Measurements from ENCODE around the gene NPR1. TPM values are rescaled to one million over a fixed set of nuclear protein-coding genes. Genes with fewer than 3 reads are reported as not detected.

Gene NPR1
- polyA plus RNA-seq, 1 donor, result 4.7 TPM

DNA sequence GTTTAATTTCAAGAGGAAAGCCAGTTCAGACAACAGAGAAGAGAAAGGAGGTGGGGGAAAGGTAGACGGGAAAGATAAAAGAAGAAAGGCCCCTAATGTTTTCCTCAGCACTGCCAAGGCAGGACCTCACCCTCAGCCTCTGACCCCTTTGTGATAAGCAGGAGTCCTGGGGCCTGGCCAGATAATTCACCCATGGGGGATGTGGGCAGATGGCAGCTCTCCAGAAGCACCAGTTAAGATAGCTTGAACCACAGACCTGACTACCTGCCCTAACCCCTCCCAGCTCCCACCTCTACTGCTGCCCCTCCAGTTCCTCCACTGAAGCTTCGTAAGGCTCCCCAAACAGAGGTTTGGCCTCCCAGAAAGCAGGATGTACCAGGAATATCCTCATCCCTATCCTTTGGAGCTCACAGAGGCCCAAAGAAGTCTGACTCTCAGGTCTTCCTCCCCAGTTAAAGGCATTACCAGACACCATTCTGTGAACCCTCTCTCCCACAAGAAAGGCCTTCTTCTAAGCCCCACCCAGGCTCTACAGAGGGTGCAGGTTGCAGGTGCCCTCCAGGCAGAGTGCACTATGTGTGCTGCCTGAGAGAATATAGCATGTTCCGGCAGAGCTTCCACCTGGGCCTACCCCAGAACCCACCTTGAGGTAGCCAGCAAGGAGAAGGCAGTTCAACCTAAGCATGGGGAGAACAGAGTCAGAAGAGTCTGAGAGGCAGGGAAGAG lies 29.2 kb upstream of the NPR1 start:
- no CpG with 5 or more reads among the region's 3 CpGs for WGBS (ENCODE audit: insufficient coverage, low lambda C conversion rate)
- peaks cover 17% of the 10 kb centered on the region for H3K4me1 ChIP-seq (ENCODE audit: control insufficient read depth, insufficient read depth, low read length)
- no peak for DNase-seq

DNA sequence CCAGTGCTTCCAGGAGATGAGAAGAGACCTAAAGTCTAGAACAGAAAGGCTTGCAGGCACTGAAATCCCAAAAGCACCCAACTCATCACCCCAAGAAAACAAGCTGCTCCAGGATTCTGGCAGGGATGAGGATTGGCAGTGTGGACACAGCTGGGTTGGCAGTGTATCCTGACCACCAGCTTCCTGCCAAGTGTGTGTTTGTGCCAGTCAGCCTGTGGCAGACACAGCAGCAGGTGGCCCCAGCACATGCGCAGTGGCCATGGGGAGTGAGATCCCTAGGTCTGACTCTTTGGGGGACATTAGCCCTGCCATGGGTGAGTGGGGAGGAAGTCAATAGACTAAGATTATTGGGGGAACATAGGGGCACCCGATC lies 28.6 kb upstream of the NPR1 start:
- H3K9me3 ChIP-seq (ENCODE audit: control insufficient read depth, low read depth, low read length), result no peaks in the 10 kb centered on the region
- H3K4me1 ChIP-seq (ENCODE audit: control insufficient read depth, insufficient read depth, low read length), result peaks cover 16% of the 10 kb centered on the region
- no CpG with 5 or more reads among the region's 2 CpGs for WGBS (ENCODE audit: insufficient coverage, low lambda C conversion rate)
- H3K36me3 ChIP-seq (ENCODE audit: control insufficient read depth, insufficient read depth, low read length), result peaks cover 25% of the 10 kb centered on the region
- no peak overlapping the region for H3K4me3 ChIP-seq (ENCODE audit: low read length)
- H3K27me3 ChIP-seq (ENCODE audit: control insufficient read depth, insufficient read depth, low read length), result no peaks in the 10 kb centered on the region
- DNase-seq, result no peak
- H3K27ac ChIP-seq (ENCODE audit: low read length), result no peak overlapping the region

More for the DNA sequence above, 29.2 kb upstream of the NPR1 start:
- Histone ChIP-seq H3K9me3 (ENCODE audit: control insufficient read depth, low read depth, low read length) (no peaks in the 10 kb centered on the region), H3K27me3 (ENCODE audit: control insufficient read depth, insufficient read depth, low read length) (no peaks in the 10 kb centered on the region), H3K27ac (ENCODE audit: low read length) (no peak overlapping the region), H3K36me3 (ENCODE audit: control insufficient read depth, insufficient read depth, low read length) (peaks cover 29% of the 10 kb centered on the region), H3K4me3 (ENCODE audit: low read length) (no peak overlapping the region)

DNA sequence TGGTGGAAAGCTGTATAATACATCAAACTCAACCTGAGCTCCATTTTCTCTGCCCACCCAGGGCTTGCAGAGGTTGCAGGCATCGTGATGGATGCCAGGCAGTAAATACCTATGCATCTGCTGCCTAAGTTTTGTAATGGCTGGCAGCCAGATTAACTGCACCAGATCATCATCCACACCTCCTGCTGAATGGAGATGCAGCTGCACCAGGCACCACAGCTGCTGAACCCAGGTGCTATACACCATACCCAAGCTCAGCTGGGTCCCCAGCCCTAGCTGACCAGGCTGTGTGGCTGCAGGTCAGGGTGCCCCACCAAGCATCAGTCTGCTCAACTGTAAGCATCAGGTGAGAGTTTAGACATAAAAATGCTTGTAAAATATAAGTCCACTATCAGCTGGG lies 26.7 kb upstream of the NPR1 start:
- no peak overlapping the region for H3K27ac ChIP-seq (ENCODE audit: low read length)
- no CpG with 5 or more reads among the region's 1 CpG for WGBS (ENCODE audit: insufficient coverage, low lambda C conversion rate)
- H3K27me3 ChIP-seq (ENCODE audit: control insufficient read depth, insufficient read depth, low read length), result no peaks in the 10 kb centered on the region
- H3K4me3 ChIP-seq (ENCODE audit: low read length), result no peak overlapping the region
- DNase-seq, result no peak
- H3K4me1 ChIP-seq (ENCODE audit: control insufficient read depth, insufficient read depth, low read length), result peaks cover 16% of the 10 kb centered on the region
- peaks cover 6% of the 10 kb centered on the region for H3K36me3 ChIP-seq (ENCODE audit: control insufficient read depth, insufficient read depth, low read length)
- H3K9me3 ChIP-seq (ENCODE audit: control insufficient read depth, low read depth, low read length), result no peaks in the 10 kb centered on the region

DNA sequence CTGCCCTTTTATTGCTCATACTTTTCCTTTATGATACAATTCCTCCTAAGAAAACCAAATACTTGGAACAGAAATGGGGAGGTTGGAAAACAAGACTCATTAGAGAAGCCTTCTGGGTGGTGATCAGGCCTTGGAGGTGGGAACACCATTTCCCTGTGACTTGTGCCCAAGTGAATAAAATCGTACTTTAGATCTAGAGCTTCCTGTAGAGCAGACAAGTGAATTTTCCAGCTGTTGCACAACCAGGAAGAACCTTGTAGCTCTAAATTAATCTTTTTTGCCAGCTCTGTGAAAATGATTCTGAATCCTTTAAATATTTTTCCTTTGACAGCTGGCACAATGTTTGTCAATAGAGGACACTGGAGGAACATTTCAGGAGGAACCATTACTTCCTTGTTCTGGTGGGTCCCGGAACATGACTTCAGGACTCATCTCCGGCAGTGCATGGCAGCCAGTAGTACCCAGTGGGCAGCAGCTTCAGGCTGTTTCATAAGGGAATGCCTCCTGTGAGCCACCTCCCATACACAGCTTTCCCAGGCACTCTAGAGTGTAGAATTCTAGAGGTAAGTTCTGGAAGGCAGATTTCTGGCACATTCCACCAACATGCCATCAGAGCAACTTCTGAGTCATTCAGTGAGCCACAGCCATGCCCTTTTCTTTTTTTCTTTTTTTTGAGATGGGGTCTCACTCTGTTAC lies 25.5 kb upstream of the NPR1 start:
- no peaks in the 10 kb centered on the region for H3K9me3 ChIP-seq (ENCODE audit: control insufficient read depth, low read depth, low read length)
- WGBS (ENCODE audit: insufficient coverage, low lambda C conversion rate), result no CpG with 5 or more reads among the region's 3 CpGs
- H3K36me3 ChIP-seq (ENCODE audit: control insufficient read depth, insufficient read depth, low read length), result no peaks in the 10 kb centered on the region
- no peaks in the 10 kb centered on the region for H3K27me3 ChIP-seq (ENCODE audit: control insufficient read depth, insufficient read depth, low read length)
- H3K4me3 ChIP-seq (ENCODE audit: low read length), result no peak overlapping the region
- DNase-seq, result peak; percentile 35 to 62
- no peak overlapping the region for H3K27ac ChIP-seq (ENCODE audit: low read length)
- H3K4me1 ChIP-seq (ENCODE audit: control insufficient read depth, insufficient read depth, low read length), result peaks cover 16% of the 10 kb centered on the region

DNA sequence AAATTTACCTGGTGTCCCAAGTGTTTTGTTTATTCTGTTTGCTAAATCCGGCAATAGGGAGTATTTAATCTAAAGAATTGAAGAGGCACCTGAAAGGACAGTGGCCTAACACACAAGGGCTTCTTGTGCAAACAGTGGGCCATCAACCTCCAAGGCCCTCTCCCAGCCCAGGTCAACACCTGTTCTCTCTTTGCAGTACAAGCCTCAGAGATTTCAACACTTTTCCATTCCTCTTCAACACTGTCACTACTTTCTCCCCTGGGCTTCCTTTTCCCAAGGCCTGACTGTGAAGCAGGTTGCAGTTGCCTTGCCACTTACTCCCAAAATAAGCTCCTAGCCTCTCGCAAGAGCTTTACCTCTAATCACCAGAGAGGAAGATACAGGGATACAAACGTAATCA lies 23.2 kb upstream of the NPR1 start:
- Histone ChIP-seq H3K27ac (ENCODE audit: low read length) (no peak overlapping the region), H3K4me1 (ENCODE audit: control insufficient read depth, insufficient read depth, low read length) (peaks cover 13% of the 10 kb centered on the region)

DNA sequence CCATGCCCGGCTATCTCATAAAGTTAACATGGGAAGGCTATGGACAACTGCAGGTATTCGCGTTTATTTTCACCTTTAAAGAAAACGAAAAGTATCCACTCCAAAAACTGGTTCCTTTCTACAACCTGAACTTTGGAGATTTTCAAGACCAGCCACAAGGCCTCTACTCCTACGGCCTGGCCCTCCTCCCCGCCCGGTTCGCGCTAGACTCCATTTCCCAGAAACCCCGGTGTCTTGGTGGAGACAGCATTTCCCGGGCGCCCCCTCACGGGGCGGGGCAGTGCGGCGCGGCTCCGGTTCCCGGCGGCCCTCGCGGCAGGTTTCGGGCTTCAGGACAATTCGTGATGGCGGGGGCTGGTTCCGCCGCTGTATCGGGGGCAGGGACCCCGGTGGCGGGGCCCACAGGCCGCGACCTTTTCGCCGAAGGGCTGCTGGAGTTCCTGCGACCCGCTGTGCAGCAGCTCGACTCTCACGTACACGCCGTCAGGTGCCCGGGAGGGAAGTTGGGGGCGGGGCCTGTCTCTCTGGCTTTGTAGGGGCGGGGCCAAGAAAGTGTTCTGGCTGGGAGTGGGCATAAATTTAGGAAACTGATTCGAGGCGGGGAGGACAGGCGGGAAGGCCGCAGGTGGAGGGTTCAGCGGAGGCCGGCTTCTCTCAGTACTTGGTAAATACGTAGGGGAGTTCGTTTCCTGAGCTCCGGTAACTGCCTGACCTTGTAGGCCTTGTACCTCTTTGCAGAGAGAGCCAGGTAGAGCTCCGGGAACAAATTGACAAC lies 19.9 kb upstream of the NPR1 start, which contains the start of gene SNAPIN:
Gene SNAPIN (plus strand): TSS at position 304 of the 775 bp plus-strand sequence. CDS start 41 bp downstream, at position 345.
- Histone ChIP-seq H3K27ac (ENCODE audit: low read length) (peak within 1 kb of the TSS; percentile 89), H3K4me3 (ENCODE audit: low read length) (peak within 1 kb of the TSS; percentile 81), H3K9me3 (ENCODE audit: control insufficient read depth, low read depth, low read length) (no peaks in the 10 kb centered on the region), H3K27me3 (ENCODE audit: control insufficient read depth, insufficient read depth, low read length) (no peaks in the 10 kb centered on the region), H3K36me3 (ENCODE audit: control insufficient read depth, insufficient read depth, low read length) (peaks cover 31% of the 10 kb centered on the region), H3K4me1 (ENCODE audit: control insufficient read depth, insufficient read depth, low read length) (peaks cover 6% of the 10 kb centered on the region)
- WGBS (ENCODE audit: insufficient coverage, low lambda C conversion rate), result no CpG with 5 or more reads among the region's 53 CpGs
- DNase-seq, result peak; percentile 88 to 95

More for the DNA sequence above, 23.2 kb upstream of the NPR1 start:
- Histone ChIP-seq H3K36me3 (ENCODE audit: control insufficient read depth, insufficient read depth, low read length) (no peaks in the 10 kb centered on the region), H3K27me3 (ENCODE audit: control insufficient read depth, insufficient read depth, low read length) (no peaks in the 10 kb centered on the region), H3K9me3 (ENCODE audit: control insufficient read depth, low read depth, low read length) (no peaks in the 10 kb centered on the region), H3K4me3 (ENCODE audit: low read length) (no peak overlapping the region)
- WGBS (ENCODE audit: insufficient coverage, low lambda C conversion rate), result 17% methylated on average over 1 of the region's 3 CpGs
- DNase-seq, result no peak

DNA sequence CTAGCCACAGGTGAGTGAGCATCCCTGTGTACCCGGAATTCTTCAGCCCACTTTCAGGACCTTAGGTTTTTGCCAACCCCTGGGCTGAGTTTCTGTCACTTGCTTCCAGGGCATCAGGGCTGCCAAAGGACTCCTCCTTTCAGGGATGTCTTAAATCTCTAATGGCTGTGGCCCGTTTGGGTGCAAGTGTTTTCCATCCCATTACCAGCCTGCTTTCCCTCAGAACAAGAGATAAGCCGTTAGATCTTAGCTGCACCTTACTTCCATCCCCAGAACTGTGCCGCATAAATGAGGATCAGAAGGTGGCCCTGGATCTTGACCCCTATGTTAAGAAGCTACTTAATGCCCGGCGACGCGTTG lies 19.3 kb upstream of the NPR1 start:
- Histone ChIP-seq H3K9me3 (ENCODE audit: control insufficient read depth, low read depth, low read length) (no peaks in the 10 kb centered on the region), H3K4me3 (ENCODE audit: low read length) (peak overlapping the region; percentile 81), H3K27me3 (ENCODE audit: control insufficient read depth, insufficient read depth, low read length) (no peaks in the 10 kb centered on the region), H3K4me1 (ENCODE audit: control insufficient read depth, insufficient read depth, low read length) (peaks cover 4% of the 10 kb centered on the region), H3K27ac (ENCODE audit: low read length) (peak overlapping the region; percentile 89), H3K36me3 (ENCODE audit: control insufficient read depth, insufficient read depth, low read length) (peaks cover 35% of the 10 kb centered on the region)
- no CpG with 5 or more reads among the region's 8 CpGs for WGBS (ENCODE audit: insufficient coverage, low lambda C conversion rate)
- DNase-seq, result no peak

DNA sequence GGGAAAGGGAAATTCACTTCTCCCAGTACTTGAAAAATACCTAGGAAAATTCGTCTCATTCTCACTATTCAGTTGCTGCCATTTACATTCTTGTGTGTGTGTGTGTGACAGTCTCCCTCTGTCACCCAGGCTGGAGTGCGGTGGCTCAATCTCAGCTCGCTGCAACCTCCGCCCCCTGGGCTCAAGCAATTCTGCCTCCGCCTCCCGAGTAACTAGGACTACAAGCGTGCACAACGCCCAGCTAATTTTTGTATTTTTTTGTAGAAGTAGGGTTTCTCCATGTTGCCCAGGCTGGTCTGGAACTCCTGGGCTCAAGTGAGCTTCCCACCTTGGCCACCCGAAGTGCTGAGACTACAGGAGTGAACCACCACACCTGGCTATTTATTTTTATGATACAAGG lies 18.8 kb upstream of the NPR1 start:
- Histone ChIP-seq H3K27ac (ENCODE audit: low read length) (peak overlapping the region; percentile 89), H3K36me3 (ENCODE audit: control insufficient read depth, insufficient read depth, low read length) (peaks cover 40% of the 10 kb centered on the region), H3K9me3 (ENCODE audit: control insufficient read depth, low read depth, low read length) (no peaks in the 10 kb centered on the region), H3K4me3 (ENCODE audit: low read length) (peak overlapping the region; percentile 81), H3K4me1 (ENCODE audit: control insufficient read depth, insufficient read depth, low read length) (peaks cover 3% of the 10 kb centered on the region), H3K27me3 (ENCODE audit: control insufficient read depth, insufficient read depth, low read length) (no peaks in the 10 kb centered on the region)
- peak in 1 of 2 donors; percentile 31 for DNase-seq
- no CpG with 5 or more reads among the region's 9 CpGs for WGBS (ENCODE audit: insufficient coverage, low lambda C conversion rate)

DNA sequence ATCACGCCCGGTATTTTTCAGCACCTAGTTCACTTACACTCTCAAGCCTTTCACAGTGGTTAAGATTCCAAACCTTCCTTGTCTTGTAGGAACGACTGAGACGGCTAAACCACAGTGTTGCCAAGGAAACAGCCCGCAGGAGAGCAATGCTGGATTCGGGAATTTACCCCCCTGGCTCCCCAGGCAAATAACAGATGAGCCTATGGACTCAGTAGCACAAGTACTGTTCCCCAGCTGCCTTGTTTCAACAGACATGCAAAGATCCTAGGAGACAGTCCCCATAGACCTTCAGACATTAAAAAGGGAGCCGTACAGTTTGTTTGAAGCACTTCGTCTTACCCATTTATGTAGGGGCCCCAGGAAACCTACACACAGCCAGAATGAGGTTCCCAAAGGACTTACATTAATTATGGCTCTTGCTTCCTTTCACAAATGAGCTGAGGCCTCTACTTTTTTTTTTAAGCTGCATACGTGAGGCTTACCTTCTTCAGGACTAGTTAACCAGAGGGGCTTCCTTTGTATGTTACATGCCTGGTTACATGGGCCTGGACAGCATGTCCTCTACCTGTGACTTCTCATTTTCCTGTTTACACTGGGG lies 17.3 kb upstream of the NPR1 start:
- no peak overlapping the region for H3K27ac ChIP-seq (ENCODE audit: low read length)
- peaks cover 56% of the 10 kb centered on the region for H3K36me3 ChIP-seq (ENCODE audit: control insufficient read depth, insufficient read depth, low read length)

DNA sequence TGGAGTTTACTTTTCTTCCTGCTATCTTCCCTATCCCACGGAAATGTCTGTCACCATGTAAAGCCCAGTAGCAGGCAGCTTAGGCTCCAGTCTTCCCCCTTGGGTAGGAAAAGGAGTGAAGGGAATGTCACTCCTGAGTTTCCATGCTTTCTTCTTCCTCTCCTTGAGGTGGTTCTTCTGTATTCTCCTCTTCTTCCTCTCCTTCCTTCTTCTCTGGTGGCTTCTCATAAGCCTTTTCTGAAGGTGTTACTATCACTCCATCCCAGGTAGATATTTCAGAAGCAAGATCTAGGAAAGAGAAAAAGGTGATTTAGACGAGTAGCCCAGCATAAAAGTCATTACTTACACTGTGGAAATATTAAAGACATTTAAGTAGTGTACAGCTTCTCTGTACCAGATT lies 16.2 kb upstream of the NPR1 start:
- no peaks in the 10 kb centered on the region for H3K9me3 ChIP-seq (ENCODE audit: control insufficient read depth, low read depth, low read length)
- peaks cover 3% of the 10 kb centered on the region for H3K4me1 ChIP-seq (ENCODE audit: control insufficient read depth, insufficient read depth, low read length)
- DNase-seq, result no peak
- no peak overlapping the region for H3K4me3 ChIP-seq (ENCODE audit: low read length)
- no CpG with 5 or more reads among the region's 2 CpGs for WGBS (ENCODE audit: insufficient coverage, low lambda C conversion rate)
- H3K36me3 ChIP-seq (ENCODE audit: control insufficient read depth, insufficient read depth, low read length), result peaks cover 66% of the 10 kb centered on the region
- no peak overlapping the region for H3K27ac ChIP-seq (ENCODE audit: low read length)
- no peaks in the 10 kb centered on the region for H3K27me3 ChIP-seq (ENCODE audit: control insufficient read depth, insufficient read depth, low read length)

More for the DNA sequence above, 17.3 kb upstream of the NPR1 start:
- H3K9me3 ChIP-seq (ENCODE audit: control insufficient read depth, low read depth, low read length), result no peaks in the 10 kb centered on the region
- H3K4me1 ChIP-seq (ENCODE audit: control insufficient read depth, insufficient read depth, low read length), result peaks cover 3% of the 10 kb centered on the region
- no peak for DNase-seq
- H3K4me3 ChIP-seq (ENCODE audit: low read length), result no peak overlapping the region
- WGBS (ENCODE audit: insufficient coverage, low lambda C conversion rate), result no CpG with 5 or more reads among the region's 9 CpGs
- no peaks in the 10 kb centered on the region for H3K27me3 ChIP-seq (ENCODE audit: control insufficient read depth, insufficient read depth, low read length)

Data from large intestine (tissue), 3 donors.